DMS79 treated with DMSO at 0.1 percent for 48 hours (cell line): ENCODE data around the gene KRTAP15-1.

Experiments used
- DNase-seq: peaks from one replicate; lab custom pipeline; 2025; lab: John Stamatoyannopoulos, UW

The KRTAP15-1 gene

GRCh38 chr21:30439975-30440374, at the start of gene KRTAP15-1:
Gene KRTAP15-1, plus strand, starts transcription at chr21:30440275. Its CDS starts 53 bp downstream, at chr21:30440328.
- no peak for DNase-seq

GRCh38 chr21:30391492-30392025, 48.5 kb upstream of the KRTAP15-1 start:
- no peak for DNase-seq

GRCh38 chr21:30395731-30396130, 44.3 kb upstream of the KRTAP15-1 start, which contains the start of gene KRTAP13-1:
Gene KRTAP13-1, plus strand, starts transcription at chr21:30396031. Its CDS starts 56 bp downstream, at chr21:30396087.
- no peak for DNase-seq

- no peak for DNase-seq
Measured at GRCh38 chr21:30408782-30409494, 31.1 kb upstream of the KRTAP15-1 start.

GRCh38 chr21:30415993-30416392, 24.1 kb upstream of the KRTAP15-1 start:
- DNase-seq: no peak

- no peak for DNase-seq
Measured at GRCh38 chr21:30425826-30426225, 14.2 kb upstream of the KRTAP15-1 start, which contains the start of gene KRTAP13-3. Gene KRTAP13-3, minus strand, starts transcription at chr21:30425926. Its CDS starts 14 bp downstream, at chr21:30425912.

- DNase-seq: no peak
Measured at GRCh38 chr21:30426731-30427130, 13.3 kb upstream of the KRTAP15-1 start.

GRCh38 chr21:30430170-30430655, 9.9 kb upstream of the KRTAP15-1 start, which contains the start of gene KRTAP13-4:
Gene KRTAP13-4, plus strand, starts transcription at chr21:30430220. Its CDS starts 56 bp downstream, at chr21:30430276.
- DNase-seq: no peak

- DNase-seq: no peak
Measured at GRCh38 chr21:30434033-30434631, 5.9 kb upstream of the KRTAP15-1 start.

GRCh38 chr21:30437010-30437565, 3.0 kb upstream of the KRTAP15-1 start:
- DNase-seq: no peak

- no peak for DNase-seq
Measured at GRCh38 chr21:30443226-30443625, 3.2 kb downstream of the KRTAP15-1 start.

- no peak for DNase-seq
Measured at GRCh38 chr21:30444204-30444603, 4.1 kb downstream of the KRTAP15-1 start.

- no peak for DNase-seq
Measured at GRCh38 chr21:30447056-30447455, 7.0 kb downstream of the KRTAP15-1 start.

GRCh38 chr21:30448514-30448913, 8.4 kb downstream of the KRTAP15-1 start:
- DNase-seq: no peak

GRCh38 chr21:30463713-30464112, 23.6 kb downstream of the KRTAP15-1 start:
- no peak for DNase-seq

- DNase-seq: no peak
Measured at GRCh38 chr21:30468900-30469714, 29.0 kb downstream of the KRTAP15-1 start.

GRCh38 chr21:30478004-30478403, 37.9 kb downstream of the KRTAP15-1 start:
- no peak for DNase-seq

- DNase-seq: no peak
Measured at GRCh38 chr21:30479259-30479658, 39.2 kb downstream of the KRTAP15-1 start.

GRCh38 chr21:30480145-30480544, 40.1 kb downstream of the KRTAP15-1 start, which contains the start of gene KRTAP19-1:
Gene KRTAP19-1, minus strand, starts transcription at chr21:30480367. Its CDS starts 50 bp downstream, at chr21:30480317.
- DNase-seq: no peak

GRCh38 chr21:30482130-30482529, 42.1 kb downstream of the KRTAP15-1 start:
- DNase-seq: no peak

GRCh38 chr21:30486180-30486579, 46.1 kb downstream of the KRTAP15-1 start:
- DNase-seq: no peak

GRCh38 chr21:30487336-30487735, 47.3 kb downstream of the KRTAP15-1 start, which contains the start of gene KRTAP19-2:
Gene KRTAP19-2, minus strand, starts transcription at chr21:30487436. Its CDS starts 88 bp downstream, at chr21:30487348.
- no peak for DNase-seq
